NCI-H1436 (cell line): ENCODE data around the gene ATP1B3.
"Not testable (repeated sequence)": the region's sequence is repeated elsewhere in the genome, so short reads cannot be mapped to it uniquely, and the experiment has no call there.

ENCODE experiments used
- DNase-seq: peaks from one replicate; lab custom pipeline; 2025; lab: John Stamatoyannopoulos, UW

ATP1B3 gene

GRCh38 chr3:141876381-141876890 is at the start of gene ATP1B3:
Gene ATP1B3 (plus strand): TSS chr3:141876643. CDS start chr3:141876802, 159 bp downstream.
- DNase-seq = peak; percentile 87

- no peak for DNase-seq
Measured at GRCh38 chr3:141828487-141828886, 48.0 kb upstream of the ATP1B3 start.

GRCh38 chr3:141828890-141829289 is 47.6 kb upstream of the ATP1B3 start:
- no peak for DNase-seq

GRCh38 chr3:141830508-141830907 is 45.9 kb upstream of the ATP1B3 start:
- no peak for DNase-seq

- DNase-seq = no peak
Measured at GRCh38 chr3:141834292-141834691, 42.2 kb upstream of the ATP1B3 start.

- no peak for DNase-seq
Measured at GRCh38 chr3:141835557-141836229, 40.8 kb upstream of the ATP1B3 start.

GRCh38 chr3:141839389-141839788 is 37.1 kb upstream of the ATP1B3 start:
- DNase-seq = no peak

- no peak for DNase-seq
Measured at GRCh38 chr3:141840737-141841544, 35.5 kb upstream of the ATP1B3 start.

- DNase-seq = no peak
Measured at GRCh38 chr3:141844108-141844507, 32.3 kb upstream of the ATP1B3 start.

- DNase-seq = no peak
Measured at GRCh38 chr3:141844812-141845211, 31.6 kb upstream of the ATP1B3 start.

GRCh38 chr3:141845407-141846049 is 30.9 kb upstream of the ATP1B3 start:
- DNase-seq = no peak

- DNase-seq = no peak
Measured at GRCh38 chr3:141846050-141846433, 30.4 kb upstream of the ATP1B3 start.

GRCh38 chr3:141848159-141848748 is 28.2 kb upstream of the ATP1B3 start:
- DNase-seq = not testable (repeated sequence)

- DNase-seq = no peak
Measured at GRCh38 chr3:141849056-141849815, 27.2 kb upstream of the ATP1B3 start.

- DNase-seq = no peak
Measured at GRCh38 chr3:141851411-141851810, 25.0 kb upstream of the ATP1B3 start.

- no peak for DNase-seq
Measured at GRCh38 chr3:141853081-141853601, 23.3 kb upstream of the ATP1B3 start.

GRCh38 chr3:141853629-141854168 is 22.7 kb upstream of the ATP1B3 start:
- DNase-seq = no peak

GRCh38 chr3:141854599-141854998 is 21.8 kb upstream of the ATP1B3 start:
- no peak for DNase-seq

- no peak for DNase-seq
Measured at GRCh38 chr3:141858312-141858711, 18.1 kb upstream of the ATP1B3 start.

- no peak for DNase-seq
Measured at GRCh38 chr3:141859651-141860050, 16.8 kb upstream of the ATP1B3 start.

- DNase-seq = no peak
Measured at GRCh38 chr3:141860086-141860669, 16.3 kb upstream of the ATP1B3 start.
